Measurements from ENCODE around the gene MEF2C. TPM values are rescaled to one million over a fixed set of nuclear protein-coding genes. Genes with fewer than 3 reads are reported as not detected.
"Not testable (repeated sequence)": the region's sequence is repeated elsewhere in the genome, so short reads cannot be mapped to it uniquely, and the experiment has no call there.

MEF2C gene
- total RNA-seq, 2 experiments from 2014 or later = 0.10 to 0.17 TPM

DNA sequence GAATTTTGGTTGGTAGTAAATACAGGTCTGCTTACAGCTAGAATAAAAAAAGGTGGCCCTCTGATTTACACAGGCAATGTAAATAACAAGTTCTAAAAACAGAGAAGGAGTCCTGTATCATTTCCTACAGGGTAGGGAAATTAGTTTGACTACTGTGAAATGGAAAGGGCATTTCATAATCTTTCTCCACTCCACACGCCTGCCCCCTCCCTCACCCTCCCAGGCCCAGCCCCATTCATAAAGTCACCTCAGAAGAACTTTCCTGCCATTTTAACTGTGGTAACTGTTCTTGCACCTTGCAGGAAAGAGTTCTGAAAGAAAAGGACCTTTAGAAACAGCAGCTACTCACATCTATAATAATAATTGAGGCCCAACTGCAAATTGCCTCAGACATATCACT, 69.7 kb downstream of the MEF2C start:
- Mint-ChIP-seq H3K36me3 (ENCODE audit: low read depth) (no peaks in the 10 kb centered on the region), H3K27me3 (peaks cover 9% of the 10 kb centered on the region), H3K9me3 (no peaks in the 10 kb centered on the region), H3K27ac (no peak overlapping the region), H3K4me1 (no peaks in the 10 kb centered on the region), H3K4me3 (no peak overlapping the region)
- CTCF ChIA-PET = no interaction called here
- POLR2A ChIA-PET = no interaction called here
- no peak for DNase-seq

- ChIA-PET CTCF (interaction anchor here (1.0 kb wide), 1 partner anchor 32 kb away, joined by 3 read pairs; no protein-coding TSS in a partner anchor), POLR2A (no interaction called here)
- Mint-ChIP-seq H3K4me3 (no peak overlapping the region), H3K27me3 (peaks cover 10% of the 10 kb centered on the region), H3K36me3 (ENCODE audit: low read depth) (no peaks in the 10 kb centered on the region), H3K27ac (no peak overlapping the region), H3K9me3 (no peaks in the 10 kb centered on the region), H3K4me1 (no peaks in the 10 kb centered on the region)
- DNase-seq = no peak
Measured at GRCh38 chr5:88808153-88808552, 74.8 kb downstream of the MEF2C start.

- ChIA-PET POLR2A (no interaction called here), CTCF (no interaction called here)
- peaks cover 10% of the 10 kb centered on the region for H3K27me3 Mint-ChIP-seq
- no peak overlapping the region for H3K4me3 Mint-ChIP-seq
- H3K4me1 Mint-ChIP-seq = no peaks in the 10 kb centered on the region
- no peak for DNase-seq
- no peaks in the 10 kb centered on the region for H3K9me3 Mint-ChIP-seq
- H3K27ac Mint-ChIP-seq = no peak overlapping the region
- H3K36me3 Mint-ChIP-seq (ENCODE audit: low read depth) = no peaks in the 10 kb centered on the region
Measured at GRCh38 chr5:88807327-88807726, 75.7 kb downstream of the MEF2C start.

DNA sequence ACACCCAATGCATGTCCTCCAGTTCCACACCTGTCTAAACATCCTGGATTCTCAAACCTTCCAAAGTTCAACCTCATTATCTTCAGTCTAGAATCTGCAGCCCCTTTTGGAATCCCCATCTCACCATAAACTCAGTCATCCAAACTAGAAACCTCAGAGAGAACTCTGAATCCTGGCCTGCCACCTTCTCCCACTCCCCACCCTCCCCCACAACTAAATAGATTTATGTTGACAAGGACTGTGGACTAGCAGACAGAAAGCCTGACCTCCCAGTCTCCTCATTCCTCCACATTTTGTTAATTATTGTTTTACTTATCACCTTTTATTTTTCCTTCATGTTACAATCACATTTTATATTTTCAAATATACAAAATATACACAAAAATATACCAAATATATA, 76.6 kb downstream of the MEF2C start:
- ChIA-PET CTCF (no interaction called here), POLR2A (no interaction called here)
- Mint-ChIP-seq H3K27ac (no peak overlapping the region), H3K36me3 (ENCODE audit: low read depth) (no peaks in the 10 kb centered on the region), H3K9me3 (no peaks in the 10 kb centered on the region), H3K4me3 (no peak overlapping the region), H3K27me3 (peaks cover 10% of the 10 kb centered on the region), H3K4me1 (no peaks in the 10 kb centered on the region)
- no peak for DNase-seq

DNA sequence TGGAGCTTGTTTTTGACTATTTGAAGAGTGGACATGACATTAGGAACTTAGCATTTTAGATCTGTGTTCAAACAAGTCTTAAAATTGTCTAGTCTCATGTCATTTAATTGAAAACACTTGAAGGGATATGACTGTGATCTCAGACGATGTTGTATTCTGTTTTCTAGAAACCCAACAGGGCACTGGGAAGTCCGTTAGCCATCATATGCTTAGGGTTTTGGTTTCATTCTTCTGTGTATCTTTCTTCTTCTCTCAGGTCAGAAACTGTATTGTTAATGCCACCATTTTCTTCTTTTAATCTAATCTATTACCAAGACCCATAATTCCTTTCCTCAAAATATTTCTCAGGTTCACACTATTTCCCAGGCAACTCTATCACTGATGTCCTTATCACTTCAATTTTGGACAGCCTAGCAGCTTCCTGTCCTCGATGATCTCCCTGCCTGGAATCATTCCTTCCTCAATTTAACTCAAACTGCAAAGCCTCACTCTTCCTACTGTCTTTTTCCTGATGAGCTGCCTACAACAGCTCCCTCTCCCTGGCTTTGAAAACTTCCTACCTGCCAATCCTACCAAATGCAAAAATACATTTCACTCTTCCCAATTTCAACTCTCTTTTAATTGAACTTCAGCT, 77.7 kb downstream of the MEF2C start:
- H3K9me3 Mint-ChIP-seq = no peaks in the 10 kb centered on the region
- no peaks in the 10 kb centered on the region for H3K36me3 Mint-ChIP-seq (ENCODE audit: low read depth)
- ChIA-PET POLR2A (no interaction called here), CTCF (no interaction called here)
- no peaks in the 10 kb centered on the region for H3K4me1 Mint-ChIP-seq
- H3K27ac Mint-ChIP-seq = no peak overlapping the region
- peaks cover 6% of the 10 kb centered on the region for H3K27me3 Mint-ChIP-seq
- no peak for DNase-seq
- H3K4me3 Mint-ChIP-seq = no peak overlapping the region

DNA sequence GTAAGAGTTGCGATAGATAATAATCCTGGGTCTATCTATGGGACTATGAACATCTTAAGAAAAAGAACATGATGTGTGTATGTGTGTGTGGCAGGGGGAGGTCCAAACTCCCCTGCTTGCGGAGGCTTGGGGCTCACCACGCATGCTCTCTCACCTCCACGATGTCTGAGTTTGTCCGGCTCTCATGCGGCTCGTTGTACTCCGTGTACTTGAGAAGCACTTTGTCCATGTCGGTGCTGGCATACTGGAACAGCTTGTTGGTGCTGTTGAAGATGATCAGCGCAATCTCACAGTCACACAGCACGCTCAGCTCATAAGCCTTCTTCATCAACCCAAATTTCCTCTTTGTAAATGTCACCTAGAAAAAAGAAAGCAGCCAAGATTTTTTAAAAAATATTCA, 78.5 kb downstream of the MEF2C start:
- no peak overlapping the region for H3K4me3 Mint-ChIP-seq
- ChIA-PET POLR2A (no interaction called here), CTCF (no interaction called here)
- H3K27ac Mint-ChIP-seq = no peak overlapping the region
- H3K4me1 Mint-ChIP-seq = no peaks in the 10 kb centered on the region
- peaks cover 3% of the 10 kb centered on the region for H3K27me3 Mint-ChIP-seq
- no peaks in the 10 kb centered on the region for H3K9me3 Mint-ChIP-seq
- DNase-seq = no peak
- H3K36me3 Mint-ChIP-seq (ENCODE audit: low read depth) = no peaks in the 10 kb centered on the region

DNA sequence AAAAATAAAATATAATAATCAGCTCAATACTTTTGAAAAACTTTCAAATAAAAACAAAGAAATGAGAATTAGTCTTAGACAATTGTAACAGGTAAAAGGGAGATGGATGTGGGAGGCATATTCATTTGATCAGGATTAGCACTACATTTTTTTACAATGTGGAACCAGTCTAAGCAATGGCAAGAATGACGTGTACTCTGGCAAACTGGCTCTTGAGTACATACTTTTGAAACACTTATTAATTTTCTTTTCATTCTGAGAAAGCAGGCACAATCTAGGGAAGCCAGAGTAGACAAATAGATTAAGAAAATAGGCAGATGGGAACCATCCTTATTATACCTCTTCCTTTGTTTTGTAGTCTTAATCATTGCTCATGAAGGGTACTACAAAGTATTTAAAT, 79.7 kb downstream of the MEF2C start:
- no peak overlapping the region for H3K4me3 Mint-ChIP-seq
- H3K36me3 Mint-ChIP-seq (ENCODE audit: low read depth) = no peaks in the 10 kb centered on the region
- ChIA-PET POLR2A (no interaction called here), CTCF (no interaction called here)
- no peak for DNase-seq
- no peaks in the 10 kb centered on the region for H3K9me3 Mint-ChIP-seq
- peaks cover 3% of the 10 kb centered on the region for H3K27me3 Mint-ChIP-seq
- no peak overlapping the region for H3K27ac Mint-ChIP-seq
- no peaks in the 10 kb centered on the region for H3K4me1 Mint-ChIP-seq

DNA sequence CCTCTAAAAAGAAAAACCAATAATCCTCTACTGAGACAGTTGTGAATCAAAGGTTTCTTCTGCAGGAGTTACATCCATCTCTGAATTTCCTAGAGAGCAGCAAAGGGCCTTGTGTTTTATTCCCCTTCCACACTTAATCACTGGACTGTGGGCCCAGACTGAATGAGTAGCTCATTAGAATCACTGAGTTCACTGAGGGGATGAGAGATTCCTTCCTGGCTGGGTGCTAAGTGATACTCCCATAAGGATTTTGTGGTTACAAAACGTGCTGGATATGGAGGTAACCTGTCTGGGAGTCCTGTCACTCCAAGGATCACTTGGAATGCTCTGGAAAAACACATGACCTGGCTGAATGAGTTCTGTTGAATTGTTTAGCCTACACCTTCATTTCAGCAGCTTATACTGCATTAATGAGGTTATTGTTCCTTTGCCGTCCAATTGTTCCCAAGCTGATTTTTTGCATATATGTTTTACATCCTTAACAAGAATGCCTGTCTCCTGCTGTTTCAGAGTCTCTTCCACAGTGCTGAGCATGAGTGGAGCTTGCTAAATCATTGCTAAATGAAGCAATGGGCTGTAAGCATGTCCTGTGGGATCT, 82.9 kb downstream of the MEF2C start:
- Mint-ChIP-seq H3K4me1 (no peaks in the 10 kb centered on the region), H3K4me3 (no peak overlapping the region), H3K9me3 (no peaks in the 10 kb centered on the region), H3K27ac (no peak overlapping the region), H3K27me3 (peaks cover 6% of the 10 kb centered on the region), H3K36me3 (ENCODE audit: low read depth) (no peaks in the 10 kb centered on the region)
- CTCF ChIA-PET = no interaction called here
- POLR2A ChIA-PET = no interaction called here
- no peak for DNase-seq

- POLR2A ChIA-PET; H3K27ac Mint-ChIP-seq; DNase-seq; H3K9me3 Mint-ChIP-seq; H3K36me3 Mint-ChIP-seq (ENCODE audit: low read depth); H3K27me3 Mint-ChIP-seq; H3K4me3 Mint-ChIP-seq; CTCF ChIA-PET; H3K4me1 Mint-ChIP-seq: not testable (repeated sequence)
Measured at GRCh38 chr5:88798933-88799332, 84.1 kb downstream of the MEF2C start.

DNA sequence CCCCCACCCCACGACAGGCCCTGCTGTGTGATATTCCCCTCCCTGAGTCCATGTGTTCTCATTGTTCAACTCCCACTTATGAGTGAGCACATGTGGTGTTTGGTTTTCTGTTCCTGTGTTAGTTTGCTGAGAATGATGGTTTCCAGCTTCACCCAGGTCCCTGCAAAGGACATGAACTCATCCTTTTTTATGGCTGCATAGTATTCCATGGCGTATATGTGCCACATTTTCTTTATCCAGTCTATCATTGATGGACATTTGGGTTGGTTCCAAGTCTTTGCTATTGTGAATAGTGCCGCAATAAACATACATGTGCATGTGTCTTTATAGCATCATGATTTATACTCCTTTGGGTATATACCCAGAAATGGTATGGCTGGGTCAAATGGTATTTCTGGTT, 89.2 kb downstream of the MEF2C start:
- DNase-seq; H3K27ac Mint-ChIP-seq; H3K27me3 Mint-ChIP-seq; H3K4me3 Mint-ChIP-seq; H3K36me3 Mint-ChIP-seq (ENCODE audit: low read depth); H3K4me1 Mint-ChIP-seq; POLR2A ChIA-PET; CTCF ChIA-PET; H3K9me3 Mint-ChIP-seq: not testable (repeated sequence)

DNA sequence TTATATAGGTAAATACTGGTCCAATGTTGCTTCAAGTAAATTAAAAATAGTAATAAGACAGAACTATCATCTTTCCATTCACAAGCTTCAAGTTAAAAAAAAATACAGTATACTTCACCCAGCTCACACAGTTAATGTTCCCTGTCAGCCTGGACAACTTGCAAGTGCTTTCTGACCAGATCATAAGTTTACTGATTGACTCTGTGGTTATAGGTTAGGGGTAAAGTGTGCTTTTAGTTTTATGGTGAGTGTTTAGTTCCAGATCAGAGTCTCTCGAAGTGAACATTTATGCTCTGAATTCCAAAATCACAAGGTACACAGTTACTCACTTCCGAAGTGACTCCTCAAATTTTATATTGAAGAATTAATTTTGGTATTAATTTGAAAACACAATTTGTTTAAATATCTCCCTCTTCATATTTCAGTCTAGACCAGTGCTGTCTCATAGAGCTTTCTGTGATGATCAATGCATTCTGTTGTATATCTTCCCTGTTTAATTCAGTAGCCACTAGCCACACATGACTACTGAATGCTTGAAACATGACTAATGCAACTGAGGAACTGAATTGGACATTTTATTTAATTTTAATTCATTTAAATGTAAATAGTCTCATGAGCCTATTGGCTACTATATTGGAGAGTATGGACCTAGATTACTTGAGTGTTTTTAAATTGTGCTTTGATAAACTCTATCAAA, 90.7 kb downstream of the MEF2C start:
- Mint-ChIP-seq H3K9me3 (no peaks in the 10 kb centered on the region), H3K4me1 (no peaks in the 10 kb centered on the region), H3K4me3 (no peak overlapping the region), H3K36me3 (ENCODE audit: low read depth) (no peaks in the 10 kb centered on the region), H3K27me3 (peaks cover 12% of the 10 kb centered on the region), H3K27ac (no peak overlapping the region)
- DNase-seq = no peak
- ChIA-PET CTCF (no interaction called here), POLR2A (no interaction called here)

GRCh38 chr5:88787856-88788255, 95.1 kb downstream of the MEF2C start:
- H3K4me1 Mint-ChIP-seq = no peaks in the 10 kb centered on the region
- CTCF ChIA-PET = no interaction called here
- H3K27ac Mint-ChIP-seq = no peak overlapping the region
- no peak overlapping the region for H3K4me3 Mint-ChIP-seq
- no peaks in the 10 kb centered on the region for H3K9me3 Mint-ChIP-seq
- POLR2A ChIA-PET = no interaction called here
- H3K36me3 Mint-ChIP-seq (ENCODE audit: low read depth) = no peaks in the 10 kb centered on the region
- DNase-seq = no peak
- peaks cover 12% of the 10 kb centered on the region for H3K27me3 Mint-ChIP-seq

- no peaks in the 10 kb centered on the region for H3K9me3 Mint-ChIP-seq
- DNase-seq = no peak
- H3K27ac Mint-ChIP-seq = no peak overlapping the region
- ChIA-PET POLR2A (no interaction called here), CTCF (no interaction called here)
- no peaks in the 10 kb centered on the region for H3K36me3 Mint-ChIP-seq (ENCODE audit: low read depth)
- no peak overlapping the region for H3K4me3 Mint-ChIP-seq
- H3K27me3 Mint-ChIP-seq = peaks cover 14% of the 10 kb centered on the region
- no peaks in the 10 kb centered on the region for H3K4me1 Mint-ChIP-seq
Measured at GRCh38 chr5:88786789-88787188, 96.2 kb downstream of the MEF2C start.

Data from activated CD4-positive, alpha-beta T cell treated with anti-CD3 and anti-CD28 coated beads, Interleukin-2, amount 10 ng/mL, durations not matched to agents 7 days and 5 days (primary cell).